ENCODE data around the gene NKD2.
"Not testable (repeated sequence)": the region's sequence is repeated elsewhere in the genome, so short reads cannot be mapped to it uniquely, and the experiment has no call there.

The NKD2 gene

DNA sequence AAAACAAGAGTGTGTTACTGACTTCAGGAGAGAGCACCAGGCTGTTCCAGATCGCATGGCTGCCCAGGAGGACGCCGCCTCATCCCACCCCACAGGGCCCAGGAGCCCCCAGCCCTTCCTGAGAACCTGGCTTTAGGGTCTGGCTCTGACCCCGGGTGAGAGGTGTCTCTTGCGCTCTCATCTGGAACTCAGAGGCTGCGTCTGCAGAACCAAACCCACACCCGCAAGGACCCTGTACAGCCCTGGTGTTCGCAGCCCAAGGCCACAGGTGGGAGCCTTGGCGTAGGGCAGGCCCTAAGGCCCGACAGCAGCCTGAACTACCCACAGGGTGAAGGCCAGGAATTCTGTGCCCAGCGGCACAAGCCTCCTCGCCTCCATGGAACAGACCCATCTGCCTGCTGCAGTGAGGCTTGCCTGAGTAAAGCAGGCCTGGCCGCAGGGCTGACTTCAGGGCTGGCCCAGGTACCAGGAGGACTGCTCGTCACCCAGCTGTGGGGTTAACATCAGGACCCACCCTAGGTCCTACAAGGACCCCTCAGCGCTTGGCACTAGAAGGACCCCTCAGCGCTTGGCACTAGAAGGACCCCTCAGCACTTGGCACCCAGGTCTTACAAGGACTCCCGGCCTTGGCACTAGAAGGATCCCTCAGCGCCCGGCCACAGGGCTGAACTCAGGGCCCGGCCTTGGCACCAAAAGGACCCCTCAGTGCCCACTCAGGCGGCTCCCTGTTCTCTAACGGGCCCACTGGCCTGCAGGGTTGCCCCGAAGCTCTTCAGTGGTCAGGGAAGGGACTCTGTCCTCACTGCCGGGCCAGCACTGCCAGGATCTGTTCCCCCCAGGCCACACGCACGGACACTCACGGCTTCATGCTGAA is 48.2 kb downstream of the NKD2 start:
- no peak for DNase-seq

DNA sequence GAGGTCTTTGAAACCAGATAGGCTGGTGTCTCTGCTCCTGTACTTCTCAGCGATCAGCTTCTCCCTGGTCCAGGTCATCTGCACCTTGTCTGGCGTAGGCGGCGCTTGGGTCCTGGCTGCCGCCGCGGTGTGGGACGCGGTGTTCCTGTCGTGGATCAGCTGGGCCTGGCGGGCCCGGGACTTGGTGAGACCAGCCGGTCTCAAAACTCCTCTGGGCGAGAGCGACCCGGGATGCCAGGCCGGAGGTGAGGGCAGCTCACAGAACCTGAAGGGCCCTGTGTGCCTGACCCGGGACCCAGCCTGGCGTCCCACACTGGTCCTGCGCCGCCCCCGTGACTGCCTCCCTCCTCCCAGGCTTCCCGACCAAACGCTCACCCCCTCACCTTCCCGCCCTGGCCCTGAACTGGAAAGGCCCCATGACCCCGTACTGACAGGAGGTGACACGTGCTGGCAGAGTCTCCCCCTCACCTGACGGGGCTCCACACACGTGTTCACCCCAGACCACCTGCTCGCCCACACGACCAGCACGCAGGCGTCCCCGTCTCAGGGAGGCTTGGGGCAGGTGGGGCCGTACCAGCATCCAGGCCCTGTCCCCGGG is 49.0 kb downstream of the NKD2 start:
- DNase-seq = no peak

- no peak for DNase-seq
Observed at GRCh38 chr5:1058083-1058945, 49.7 kb downstream of the NKD2 start.

DNA sequence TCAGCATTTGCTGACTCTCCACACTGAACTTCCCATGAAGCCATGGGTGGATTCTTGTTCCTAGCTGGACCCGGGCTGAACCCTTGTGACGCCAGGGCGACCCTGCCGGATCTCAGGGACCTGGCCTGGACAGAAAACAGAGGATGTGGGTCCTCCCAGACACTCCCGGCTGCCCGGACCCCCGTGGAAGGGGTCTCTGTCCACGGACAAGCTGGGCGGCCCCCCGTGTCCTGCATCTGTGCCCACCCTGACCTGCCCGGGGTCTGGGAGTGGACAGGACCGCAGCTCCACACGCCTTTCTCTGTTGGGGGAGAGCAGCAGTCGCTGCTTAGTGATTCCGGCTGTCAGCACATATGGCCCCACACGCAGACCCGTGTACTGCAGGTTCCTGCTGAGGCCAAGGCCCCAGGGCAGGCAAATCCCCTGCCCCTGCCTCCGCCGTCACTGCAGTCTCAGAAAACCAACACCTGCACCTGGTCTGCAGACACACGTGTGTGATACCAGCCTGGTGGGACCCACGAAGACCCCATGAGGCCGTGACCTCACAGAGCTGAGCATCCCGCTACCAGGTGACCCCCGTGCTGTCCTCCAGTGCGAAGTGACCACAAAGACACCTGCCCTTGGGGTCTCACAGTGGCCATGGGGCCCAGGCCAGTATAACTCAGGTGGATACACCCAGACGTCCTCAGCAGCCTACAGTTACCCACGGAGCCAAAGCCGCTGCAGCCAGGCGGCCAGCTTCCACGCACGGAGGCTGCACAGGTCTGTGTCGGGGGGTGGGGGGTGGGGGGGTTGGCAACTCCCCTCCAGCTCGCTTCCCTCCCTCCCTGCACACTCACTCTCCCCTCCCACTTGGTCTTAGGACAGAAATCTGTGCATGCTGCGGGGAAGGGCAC is 50.6 kb downstream of the NKD2 start:
- DNase-seq = no peak

- DNase-seq = no peak
Observed at GRCh38 chr5:1059884-1060263, 51.3 kb downstream of the NKD2 start.

DNA sequence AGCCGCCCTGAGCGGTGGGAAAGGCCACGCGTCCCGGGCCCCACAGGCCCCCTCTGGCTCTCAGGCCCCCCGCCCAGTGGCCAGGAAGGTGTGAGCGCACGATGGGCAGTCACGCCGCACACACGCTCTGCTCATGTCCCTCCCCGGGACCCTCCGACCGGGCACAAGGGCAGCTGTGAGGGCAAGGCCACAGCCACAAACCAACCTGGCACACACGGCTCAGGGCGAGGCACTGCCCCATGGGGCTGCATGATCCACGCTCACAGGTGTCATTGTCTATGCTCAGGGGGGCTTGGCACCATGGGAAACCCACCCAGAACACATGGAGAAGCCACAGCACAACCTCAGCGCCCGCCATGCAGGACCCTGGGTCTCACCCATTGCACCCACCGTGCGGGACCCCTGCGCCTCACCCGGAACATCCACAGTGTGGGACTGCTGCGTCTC is 52.0 kb downstream of the NKD2 start:
- no peak for DNase-seq

- not testable (repeated sequence) for DNase-seq
Observed at GRCh38 chr5:1061292-1061691, 52.7 kb downstream of the NKD2 start.

GRCh38 chr5:1061916-1062315 is 53.3 kb downstream of the NKD2 start:
- DNase-seq = no peak

GRCh38 chr5:1062761-1063568 is 54.4 kb downstream of the NKD2 start:
- no peak for DNase-seq

GRCh38 chr5:1063661-1064382 is 55.2 kb downstream of the NKD2 start:
- no peak for DNase-seq

- DNase-seq = no peak
Observed at GRCh38 chr5:1064383-1065142, 56.0 kb downstream of the NKD2 start.

DNA sequence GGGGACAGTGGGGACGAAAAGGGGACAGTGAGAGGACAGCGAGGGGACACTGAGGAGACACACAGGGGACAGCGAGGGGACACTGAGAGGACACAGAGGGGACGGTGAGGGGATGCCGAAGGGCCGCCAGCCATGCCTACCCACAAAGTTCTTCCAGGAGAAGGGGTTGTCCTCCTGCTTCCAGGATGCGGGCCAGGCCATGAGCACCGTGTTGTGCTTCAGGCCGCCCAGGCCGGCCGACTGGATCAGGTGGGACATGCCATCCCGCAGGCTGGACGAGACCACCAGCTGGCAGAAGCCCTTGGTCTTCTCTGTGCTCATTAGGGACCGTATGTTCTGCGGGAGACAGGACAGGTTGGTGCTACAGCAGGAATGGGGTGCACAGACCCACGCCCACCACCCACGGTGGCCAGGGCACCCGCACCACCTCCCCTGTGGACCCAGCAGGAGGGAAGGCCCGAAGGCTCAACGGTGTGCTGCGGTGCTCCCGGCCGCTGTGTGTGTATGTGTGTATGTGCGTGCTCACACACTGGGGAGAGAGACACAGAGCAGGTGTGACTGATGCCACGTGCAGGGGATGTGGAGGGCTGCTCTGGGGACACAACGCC is 56.6 kb downstream of the NKD2 start:
- no peak for DNase-seq

- no peak for DNase-seq
Observed at GRCh38 chr5:1065891-1066650, 57.5 kb downstream of the NKD2 start.

GRCh38 chr5:1066676-1067075 is 58.1 kb downstream of the NKD2 start:
- DNase-seq = no peak

DNA sequence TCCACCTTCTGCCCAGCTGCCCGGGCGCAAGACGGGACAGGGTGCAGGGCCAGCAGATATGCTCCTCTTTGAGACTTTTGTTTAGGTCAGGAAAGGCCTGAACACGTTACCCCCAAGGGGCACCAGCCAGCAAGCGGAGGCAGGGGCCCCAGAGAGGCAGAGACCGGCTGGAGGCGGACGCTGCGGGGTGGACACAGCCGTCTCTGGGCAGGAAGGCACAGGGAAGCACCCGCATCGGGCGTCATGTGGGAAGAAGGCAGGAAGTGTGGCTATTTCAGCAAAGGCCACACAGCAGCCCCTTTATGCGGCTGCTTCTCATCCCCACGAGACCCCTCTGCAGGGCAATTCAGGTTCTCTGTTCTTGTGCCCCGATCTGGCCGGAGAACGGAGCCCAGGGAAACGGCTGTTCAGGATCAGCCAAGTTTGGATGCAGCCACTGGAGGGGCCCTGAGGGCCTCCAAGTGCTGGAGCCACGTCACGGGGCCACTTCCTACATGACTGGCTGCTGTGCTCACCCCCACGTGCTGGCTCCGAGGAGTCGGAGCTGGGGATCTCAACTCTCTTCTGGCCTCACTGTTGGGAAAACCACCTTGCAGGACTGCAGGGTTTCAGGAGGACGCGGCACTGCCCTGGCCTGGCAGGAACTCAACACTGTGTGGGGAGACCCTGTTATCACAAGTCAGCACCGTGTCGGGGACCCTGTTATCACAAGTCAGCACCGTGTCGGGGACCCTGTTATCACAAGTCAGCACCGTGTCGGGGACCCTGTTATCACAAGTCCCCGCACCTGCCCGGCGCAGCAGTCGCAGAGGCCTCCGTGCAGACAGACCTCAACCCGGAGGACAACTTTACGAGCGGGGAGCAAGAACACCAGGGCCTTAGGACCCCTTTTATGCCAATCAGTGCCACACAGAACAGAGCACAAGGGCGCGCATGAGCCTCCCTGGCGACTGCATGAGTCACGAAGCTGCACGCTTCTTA is 58.8 kb downstream of the NKD2 start:
- DNase-seq = no peak

Measured in nucleus accumbens (tissue), 56 donors.